Measurements from ENCODE around the gene BABAM2.

Gene BABAM2

DNA sequence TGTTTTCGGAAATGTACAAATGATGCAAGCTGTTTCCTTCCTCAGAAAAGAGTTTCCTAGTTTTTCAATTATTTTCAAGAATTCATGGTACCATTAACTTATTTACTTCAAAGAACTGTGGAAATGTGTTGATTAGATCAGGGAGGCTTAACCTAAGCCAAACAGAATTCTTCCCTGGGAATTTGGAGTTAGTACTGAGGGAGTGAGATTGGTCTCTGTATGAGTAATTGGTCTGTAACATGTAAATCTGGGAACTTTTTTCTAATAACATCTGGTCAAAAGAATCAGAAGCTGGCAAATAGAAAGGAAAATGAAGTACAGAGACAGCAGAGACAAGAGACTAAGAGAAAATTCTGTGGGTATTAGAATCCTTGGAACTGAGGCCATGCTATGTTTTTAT lies 145.8 kb downstream of the BABAM2 start:
- no peak for DNase-seq

DNA sequence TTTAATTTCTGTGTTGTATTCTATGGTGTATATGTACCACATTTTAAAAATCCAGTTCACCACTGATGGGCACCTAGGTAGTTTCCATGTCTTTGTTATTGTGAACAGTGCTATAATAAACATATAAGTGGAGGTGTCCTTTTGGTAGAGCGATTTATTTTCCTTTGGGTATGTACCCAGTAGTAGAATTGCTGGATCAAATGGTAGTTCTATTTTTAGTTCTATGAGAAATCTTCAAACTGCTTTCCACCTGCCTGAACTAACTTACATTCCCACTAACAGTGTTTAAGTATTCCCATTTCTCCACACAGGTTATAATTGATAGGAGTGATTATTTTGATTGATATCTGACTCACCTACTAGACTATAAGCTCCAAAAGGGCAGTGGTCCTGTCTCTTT lies 148.2 kb downstream of the BABAM2 start:
- no peak for DNase-seq

DNA sequence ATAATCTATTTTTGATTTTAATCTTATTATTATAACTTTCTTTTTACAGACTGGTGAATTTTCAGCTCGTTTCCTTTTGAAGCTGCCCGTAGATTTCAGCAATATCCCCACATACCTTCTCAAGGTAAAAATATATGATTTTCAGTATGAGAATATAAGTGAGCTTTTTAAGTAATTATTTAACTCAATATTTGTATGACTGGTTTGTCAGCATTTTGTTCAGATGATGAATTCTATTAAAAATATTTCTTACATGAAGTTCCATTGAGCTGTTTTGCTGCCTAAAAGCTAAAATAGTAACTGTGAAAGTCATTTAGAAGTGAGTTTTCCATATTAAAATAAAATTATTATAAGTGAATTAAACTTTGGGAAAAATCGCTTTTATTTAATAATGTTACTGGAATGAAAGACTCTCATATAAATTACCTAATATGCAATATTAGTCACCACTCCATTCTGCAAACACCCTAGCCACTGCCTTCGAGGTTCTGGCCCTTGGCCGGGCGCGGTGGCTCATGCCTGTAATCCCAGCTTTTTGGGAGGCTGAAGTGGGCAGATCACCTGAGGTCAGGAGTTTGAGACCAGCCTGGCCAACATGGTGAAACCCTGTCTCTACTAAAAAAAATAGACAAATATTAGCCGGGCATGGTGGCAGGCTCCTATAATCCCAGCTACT lies 155.3 kb downstream of the BABAM2 start:
- DNase-seq: no peak

DNA sequence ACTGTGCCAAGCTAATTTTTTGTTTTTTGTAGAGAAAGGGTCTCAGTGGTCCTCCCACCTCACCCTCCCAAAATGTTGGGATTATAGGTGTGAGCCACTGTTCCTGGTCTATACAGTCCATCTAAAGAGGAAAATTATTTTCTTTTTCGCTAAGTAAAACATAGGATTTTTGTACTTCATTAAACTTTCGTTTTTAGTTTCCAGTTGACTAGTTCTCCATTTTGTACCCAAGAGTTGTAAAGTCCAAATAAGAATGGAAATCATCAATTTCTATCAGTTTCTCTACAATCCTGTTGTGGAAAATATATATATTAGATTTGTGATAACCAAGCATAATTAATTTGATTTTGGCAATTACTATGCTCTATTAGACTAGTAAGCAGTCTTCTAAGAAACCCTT lies 156.4 kb downstream of the BABAM2 start:
- no peak for DNase-seq

DNA sequence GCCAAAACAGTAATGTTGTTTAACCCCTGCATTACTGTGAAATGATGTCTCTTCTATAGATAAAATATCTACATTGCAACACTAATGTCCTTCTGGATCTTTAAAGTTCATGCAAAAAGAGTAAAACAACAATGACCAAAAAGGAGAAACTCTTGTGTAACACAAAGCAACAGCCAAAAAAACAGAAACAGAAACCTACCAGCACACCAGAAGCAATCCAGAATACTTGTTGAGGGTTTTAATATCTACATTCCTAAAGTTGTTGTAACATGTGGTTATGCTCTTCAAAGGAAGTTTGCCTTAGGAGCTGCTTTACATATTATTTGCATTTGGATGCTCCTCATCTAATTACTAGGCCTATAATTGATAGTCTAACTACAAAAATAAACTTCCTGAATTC lies 157.2 kb downstream of the BABAM2 start:
- no peak for DNase-seq

DNA sequence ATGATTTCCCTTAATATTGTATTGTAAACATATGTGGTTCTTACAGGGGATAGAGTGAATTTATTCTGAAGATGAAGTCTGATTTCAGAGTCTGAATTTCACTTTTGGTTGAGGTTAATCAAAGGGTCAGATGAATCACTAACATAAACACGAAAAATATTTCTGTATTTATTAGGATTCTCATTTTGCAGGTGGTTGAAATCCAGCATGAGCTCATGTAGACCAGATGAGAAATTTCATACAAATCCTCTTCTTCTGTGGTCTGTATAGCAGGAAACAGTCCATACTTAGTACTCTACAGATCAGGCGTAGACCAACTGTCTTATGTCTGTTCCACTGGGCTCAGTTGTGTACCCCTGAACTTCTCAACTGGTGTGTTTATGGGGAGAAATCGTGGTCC lies 157.8 kb downstream of the BABAM2 start:
- no peak for DNase-seq

DNA sequence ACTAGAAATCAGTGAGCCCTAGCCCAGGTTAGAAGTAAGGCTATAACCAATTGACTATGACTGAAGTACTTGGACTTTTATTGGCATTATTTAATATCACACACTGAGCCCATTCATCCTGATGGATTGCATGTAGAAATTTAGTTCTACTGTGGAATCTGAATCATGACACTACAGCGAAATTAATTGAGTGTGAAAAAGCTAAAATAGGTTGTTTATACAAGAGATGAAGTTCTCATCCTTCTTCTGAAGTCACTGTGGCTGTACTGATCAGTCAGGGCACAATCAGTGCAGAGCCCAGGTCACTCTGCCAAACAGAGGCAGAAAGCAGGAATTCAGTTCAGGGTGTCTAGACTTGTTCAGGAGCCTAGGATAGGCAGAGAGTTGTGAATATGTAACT lies 158.9 kb downstream of the BABAM2 start:
- DNase-seq: no peak

DNA sequence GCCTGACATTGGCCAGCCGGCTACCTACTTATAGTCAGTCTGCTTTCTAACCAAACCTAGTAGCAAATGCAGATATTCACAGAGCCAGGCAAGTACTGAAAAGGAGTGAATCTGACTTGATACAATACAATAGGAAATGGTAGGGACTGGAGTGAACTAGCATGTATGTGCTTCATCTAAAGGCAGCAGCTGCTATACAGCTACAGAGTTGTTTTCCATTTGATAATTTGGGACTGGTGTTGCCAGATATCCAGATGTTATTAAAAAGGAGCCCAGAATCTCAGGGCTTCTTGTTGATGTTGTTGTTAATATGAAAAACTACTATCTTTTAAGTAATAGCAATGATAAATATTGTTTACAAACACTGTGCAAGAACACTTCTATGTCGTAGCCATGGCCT lies 159.4 kb downstream of the BABAM2 start:
- DNase-seq: no peak

DNA sequence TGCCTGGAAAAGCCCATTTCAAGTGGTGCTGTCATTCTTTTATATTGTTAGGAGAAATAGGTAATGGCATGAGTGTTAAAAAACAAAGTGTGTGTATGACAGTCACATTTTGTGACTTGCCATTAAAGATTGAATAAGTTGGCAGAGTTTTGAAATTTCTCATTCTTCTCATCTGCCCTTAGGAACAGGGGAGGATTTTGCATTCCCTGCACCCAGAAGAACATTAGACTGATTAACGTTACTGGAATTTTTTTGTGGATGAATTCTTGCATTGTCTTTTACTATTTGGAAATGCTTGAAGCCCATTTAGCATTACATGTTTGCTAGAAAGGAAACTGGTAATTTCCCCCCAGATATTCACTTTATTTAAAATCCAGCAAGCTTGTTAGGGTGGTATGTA lies 162.2 kb downstream of the BABAM2 start:
- no peak for DNase-seq

DNA sequence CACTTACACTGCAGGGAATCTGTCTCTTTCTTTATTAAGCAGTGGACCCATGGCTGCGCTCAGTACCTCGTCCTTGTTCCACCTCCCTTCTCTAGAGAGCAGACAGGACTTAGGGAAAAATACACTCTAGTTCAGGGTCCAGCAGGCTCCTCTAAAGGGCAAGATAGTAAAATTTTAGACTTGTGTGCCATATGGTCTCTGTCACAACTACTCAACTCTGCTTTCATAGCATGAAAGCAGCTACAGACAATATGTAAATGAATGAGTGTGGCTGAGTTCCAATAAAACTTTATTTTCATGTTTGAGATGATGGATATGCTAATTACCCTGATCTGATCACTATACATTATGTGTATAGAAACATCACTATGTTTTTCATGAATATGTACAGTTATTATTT lies 163.1 kb downstream of the BABAM2 start:
- DNase-seq: no peak

DNA sequence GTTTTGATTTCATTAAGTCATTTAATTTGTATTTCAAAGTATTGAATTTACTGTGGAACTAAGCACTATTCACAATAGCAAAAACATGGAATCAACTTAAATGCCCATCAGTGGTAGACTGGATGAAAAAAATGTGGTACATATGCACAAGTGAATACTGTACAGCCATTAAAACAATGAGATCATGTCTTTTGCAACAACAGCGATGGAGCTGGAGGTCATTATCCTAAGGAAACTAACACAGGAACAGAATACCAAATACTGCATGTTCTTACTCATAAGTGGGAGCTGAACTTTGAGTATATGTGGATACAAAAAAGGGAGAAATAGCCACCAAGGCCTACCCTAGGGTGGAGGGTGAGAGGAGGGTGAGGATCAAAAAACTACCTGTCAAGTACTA lies 164.4 kb downstream of the BABAM2 start:
- DNase-seq: no peak

DNA sequence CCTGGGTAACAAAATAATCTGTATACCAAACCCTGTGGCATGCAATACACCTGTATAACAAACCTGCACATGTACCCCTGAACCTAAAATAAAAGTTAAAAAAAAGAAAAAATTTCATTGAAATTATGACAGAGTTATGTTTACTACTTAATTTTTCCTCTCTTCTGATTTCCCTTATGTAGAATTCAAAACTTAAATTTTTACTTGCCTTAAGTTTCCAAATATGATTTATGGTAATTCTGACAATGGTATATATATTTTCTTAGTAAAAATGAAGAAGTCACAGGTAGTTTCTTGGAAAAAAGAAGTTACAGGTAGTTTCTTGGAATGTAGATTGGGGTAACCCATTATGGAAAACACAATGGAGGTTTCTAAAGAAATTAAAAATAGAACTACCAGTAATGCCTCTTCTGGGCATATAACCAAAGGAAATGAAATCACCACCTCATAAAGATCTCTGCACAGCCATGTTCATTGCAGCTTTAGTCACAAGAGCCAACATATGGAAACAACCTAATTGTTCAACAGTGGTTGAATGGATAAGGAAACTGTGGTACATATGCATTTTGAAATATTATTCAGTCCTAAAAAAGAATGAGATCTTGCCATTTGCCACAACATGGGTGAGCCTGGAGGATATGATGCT lies 164.9 kb downstream of the BABAM2 start:
- DNase-seq: no peak

DNA sequence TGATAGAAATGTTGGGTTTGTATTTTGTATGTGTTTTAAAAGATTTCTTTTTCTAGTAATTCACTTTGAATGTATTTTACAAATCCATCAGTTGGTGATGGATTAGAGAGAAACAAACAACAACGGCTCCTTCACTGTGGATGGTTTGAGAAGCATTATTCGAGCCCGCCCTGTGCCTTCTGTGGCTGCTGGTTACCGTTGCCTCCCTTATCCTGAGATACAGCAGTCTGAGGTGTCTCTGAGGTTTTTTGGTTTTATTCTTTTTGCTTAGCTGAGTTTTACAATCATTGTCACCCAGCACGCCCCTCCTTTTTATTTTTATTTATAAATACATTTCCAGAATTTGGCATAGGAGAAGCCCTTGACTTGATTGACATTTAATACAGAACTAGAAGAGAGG lies 168.3 kb downstream of the BABAM2 start:
- DNase-seq: no peak

DNA sequence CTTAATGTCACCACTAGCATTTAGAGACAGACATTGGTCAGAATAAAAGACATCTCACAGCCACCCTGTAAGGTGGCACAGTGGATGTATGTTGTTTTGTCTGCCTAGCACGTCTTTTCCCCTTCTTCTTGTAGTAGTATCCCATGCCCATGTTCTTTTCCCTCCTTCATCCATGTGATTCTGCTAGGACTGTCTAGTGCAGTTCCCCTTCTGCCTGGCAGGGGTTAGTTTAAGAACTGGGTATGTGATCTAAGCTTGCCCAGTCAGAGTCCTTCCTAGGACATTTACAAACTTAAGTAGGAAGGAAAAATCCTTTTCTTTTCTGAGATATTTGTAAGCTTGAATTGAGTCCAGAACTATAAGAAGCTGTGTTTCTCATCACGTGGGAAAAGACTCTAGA lies 172.3 kb downstream of the BABAM2 start:
- no peak for DNase-seq

DNA sequence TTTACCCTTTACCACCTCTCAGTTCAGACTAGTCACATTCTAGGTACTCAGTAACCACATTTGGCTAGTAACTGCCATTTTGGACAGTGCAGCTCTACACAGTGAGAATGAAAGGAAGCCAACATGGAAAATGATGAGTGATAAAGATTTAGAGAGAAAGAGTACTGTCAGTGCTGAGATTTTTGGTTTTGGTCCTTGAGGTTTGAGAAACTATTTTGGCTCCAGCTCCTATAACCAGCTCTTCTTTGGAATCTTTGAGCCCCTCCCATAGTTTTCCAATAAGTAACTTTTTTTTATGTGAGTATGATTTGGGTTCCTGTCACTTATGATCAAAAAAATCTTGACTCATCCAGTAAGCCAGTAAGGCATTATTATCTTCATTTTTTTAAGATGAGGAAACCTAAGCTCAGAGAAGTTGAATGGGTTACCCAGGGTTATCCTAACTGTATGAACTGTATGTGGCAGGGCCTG lies 173.0 kb downstream of the BABAM2 start:
- no peak for DNase-seq

DNA sequence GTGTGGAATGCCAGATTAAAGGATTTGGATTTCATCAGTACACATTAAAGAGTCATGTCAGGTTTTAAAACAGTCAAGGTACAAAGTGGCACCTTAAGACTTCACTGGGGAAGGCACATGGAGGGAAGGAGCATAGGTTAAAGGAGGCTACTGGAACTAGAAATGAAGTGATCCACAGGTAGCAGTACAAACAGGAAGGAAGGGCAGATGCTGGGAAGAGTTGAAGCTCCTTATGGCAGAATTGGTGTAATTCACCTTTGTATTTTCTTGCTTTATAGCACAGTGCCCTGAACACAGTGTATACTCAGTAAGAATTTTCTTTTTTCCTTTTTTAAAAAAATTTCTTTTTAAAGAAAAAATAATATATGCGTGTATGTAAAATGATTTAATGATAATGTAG lies 177.1 kb downstream of the BABAM2 start:
- no peak for DNase-seq

DNA sequence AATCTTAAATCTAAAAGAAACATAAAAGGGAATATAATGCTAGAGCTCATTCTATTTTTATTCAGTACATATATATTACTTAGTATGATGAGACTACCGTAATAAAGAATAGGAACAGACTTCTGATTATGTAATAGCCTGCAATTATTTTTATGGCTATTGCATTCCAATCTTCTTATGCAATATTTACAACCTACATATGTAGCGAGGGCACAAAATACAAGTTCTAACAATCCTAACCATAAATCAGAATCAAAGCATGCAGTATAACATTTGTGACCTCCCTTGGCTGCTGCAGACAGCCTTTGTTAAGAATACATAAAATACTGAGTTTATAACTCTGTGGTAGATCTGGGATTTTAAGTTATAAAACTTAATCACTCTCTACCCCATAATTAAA lies 177.6 kb downstream of the BABAM2 start:
- DNase-seq: no peak

DNA sequence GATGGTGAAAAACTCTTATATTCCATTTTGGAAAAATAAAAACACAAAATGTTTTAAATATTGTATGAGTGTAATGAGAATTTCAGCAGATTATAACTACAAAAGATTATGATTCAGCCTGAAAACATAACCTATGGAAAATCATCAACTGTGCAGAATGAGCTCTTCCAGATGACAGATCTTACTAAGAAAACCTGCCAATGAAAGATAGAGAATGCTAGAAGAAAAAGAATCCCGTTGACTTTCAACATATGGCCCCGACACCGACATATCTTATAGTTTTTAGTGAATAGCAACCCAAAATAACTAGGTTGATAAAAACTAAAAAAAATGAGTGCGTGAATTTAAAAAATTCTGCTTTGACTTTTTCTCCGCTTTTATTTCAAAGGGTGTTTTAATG lies 178.0 kb downstream of the BABAM2 start:
- no peak for DNase-seq

DNA sequence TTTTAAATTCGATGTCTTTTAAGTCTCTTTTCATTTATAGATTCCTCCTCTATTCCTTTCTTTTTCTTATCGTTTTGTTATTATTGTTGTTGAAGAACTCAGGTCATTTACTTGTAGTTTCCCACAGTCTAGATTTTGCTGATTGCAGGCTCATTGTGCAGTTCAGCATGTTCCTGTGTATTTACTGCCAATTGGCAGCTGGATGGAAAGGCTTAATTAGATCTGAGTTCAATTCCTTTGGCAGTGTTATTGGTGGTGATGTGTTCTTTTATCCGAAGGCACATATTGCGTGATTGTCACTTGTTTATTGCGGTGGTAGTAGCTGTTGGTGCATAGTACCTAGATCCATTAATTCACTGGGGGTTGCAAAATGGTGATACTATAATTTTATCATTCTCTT lies 180.7 kb downstream of the BABAM2 start:
- no peak for DNase-seq

DNA sequence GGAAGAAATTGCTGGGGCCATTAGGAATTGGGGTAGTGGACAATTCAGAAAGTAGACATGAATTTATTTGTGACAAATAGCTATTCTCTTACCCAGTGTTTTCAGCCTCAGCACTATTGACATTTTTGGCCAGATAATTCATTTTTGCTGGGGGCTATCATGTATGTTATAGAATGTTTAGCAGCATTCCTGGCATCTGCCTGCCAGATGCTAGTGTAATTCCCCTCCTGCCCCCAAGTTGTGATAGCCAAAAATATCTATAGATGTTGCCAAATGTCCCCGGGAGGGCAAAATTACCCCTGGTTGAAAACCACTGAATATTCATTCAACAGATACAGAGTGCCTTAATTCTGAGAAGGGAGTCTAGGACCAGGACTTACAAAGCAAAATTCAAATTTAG lies 183.6 kb downstream of the BABAM2 start:
- DNase-seq: no peak

DNA sequence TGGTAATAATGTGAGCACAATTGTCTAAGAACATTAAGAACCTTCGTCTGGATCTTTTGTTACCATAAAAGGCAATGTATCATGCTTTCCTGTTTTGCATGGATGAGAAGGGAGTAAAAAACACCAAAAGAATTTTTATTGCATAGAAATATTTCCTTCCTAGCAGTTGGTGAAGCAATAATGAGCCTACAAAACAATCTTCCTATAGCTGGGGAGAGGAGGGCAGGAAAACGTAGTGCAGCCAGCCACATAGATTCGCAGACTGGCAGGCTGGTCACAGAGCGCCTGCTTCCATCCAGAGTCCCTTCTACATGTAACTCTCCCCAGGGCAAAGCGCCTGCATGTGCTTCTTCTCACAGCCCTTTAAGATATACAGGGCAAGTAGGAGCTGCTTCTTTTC lies 190.4 kb downstream of the BABAM2 start:
- no peak for DNase-seq

DNA sequence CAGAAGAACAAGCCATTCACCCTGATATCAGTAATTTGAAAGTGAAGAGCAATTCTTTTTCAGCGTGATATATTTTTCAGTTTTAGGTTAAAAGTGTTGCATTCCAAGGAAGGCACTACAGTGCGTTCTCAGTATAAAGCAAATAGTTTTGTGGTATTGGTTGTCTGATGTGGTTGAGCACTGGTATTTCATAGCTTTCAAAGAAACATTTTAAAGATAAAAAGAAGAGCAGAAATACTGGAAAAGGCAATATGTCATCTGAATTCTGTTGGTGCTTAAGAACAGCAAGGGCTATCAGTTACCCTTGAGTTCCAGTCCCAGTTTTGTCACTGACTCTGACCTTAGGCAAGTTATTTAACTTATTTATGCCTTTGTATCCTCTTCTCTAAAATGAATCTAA lies 191.6 kb downstream of the BABAM2 start:
- DNase-seq: no peak

DNA sequence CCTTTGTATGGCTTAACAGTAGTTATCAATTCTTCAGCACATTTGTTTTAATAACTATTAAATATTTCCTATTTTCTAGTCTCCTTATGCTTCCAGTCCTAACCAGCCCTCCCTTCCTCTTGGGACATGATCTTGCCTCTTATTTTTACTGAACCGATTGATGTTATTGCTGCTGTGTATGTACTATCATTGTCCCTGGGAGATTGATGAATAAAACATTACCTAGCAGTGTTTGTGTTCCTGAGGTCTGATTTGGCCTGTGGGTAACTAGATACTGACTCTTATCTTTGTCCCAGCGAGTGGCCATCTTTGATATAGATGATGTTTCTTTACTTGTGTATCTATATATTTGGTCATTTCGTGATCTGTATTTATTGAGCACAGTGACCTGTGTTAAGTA lies 192.9 kb downstream of the BABAM2 start:
- no peak for DNase-seq

DNA sequence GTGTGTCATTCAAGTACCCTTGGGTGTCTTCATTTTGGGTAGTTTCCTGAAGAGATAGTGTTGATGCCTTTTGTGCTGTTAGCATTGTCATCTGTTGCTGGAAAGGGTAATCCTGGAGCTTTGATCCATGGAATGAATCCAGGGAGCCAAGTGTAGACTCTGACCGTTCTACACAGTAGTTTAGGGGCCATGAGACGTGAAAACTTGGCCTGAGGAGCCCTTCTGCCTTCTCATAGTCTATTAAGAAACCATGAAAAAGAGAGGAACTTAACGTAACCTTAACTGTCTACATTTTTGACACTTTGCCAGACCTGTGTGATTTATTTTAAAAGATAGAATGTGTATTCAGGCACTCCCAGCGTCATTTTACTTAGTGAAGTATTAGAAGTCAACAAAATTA lies 194.0 kb downstream of the BABAM2 start:
- DNase-seq: no peak

DNA sequence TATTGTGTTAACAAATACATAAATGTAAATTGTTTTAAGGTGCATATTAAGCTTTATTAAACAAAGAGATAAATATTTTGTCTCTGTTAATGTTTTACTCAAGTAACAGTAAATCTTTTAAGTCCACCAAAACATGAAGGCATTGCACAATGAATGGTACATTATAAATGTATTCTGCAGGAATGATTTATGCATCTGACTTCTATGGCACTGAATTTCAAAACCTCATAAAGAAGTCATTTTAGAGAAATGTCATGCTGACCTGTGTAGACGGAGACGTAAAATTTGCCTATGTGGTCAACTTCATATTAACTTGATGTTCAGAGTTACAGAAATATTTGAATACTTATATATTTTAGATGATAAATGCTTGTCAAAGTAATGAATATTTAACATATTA lies 194.7 kb downstream of the BABAM2 start:
- no peak for DNase-seq
